Gastroesophageal sphincter (tissue), 3 donors: Measurements from ENCODE around the gene NECAP2.

Experiments used
- POLR2A ChIP-seq, 2 donors: fragments of 450-650 bp; IDR thresholded peaks; one replicate each; pipeline ENCODE4 v1.6.1; 2017; ENCODE audit warnings: antibody characterized with exemption in 2 of 2, mild to moderate bottlenecking in 2 of 2, moderate library complexity in 1 of 2
- POLR2AphosphoS5 ChIP-seq: sonication (generic); formaldehyde crosslinking; IDR thresholded peaks from one replicate; pipeline ENCODE4 v1.6.1; 2017; ENCODE audit warnings: antibody characterized with exemption
- TF ChIP-seq, protein P1 (sequence below), 4 experiments: fragments of 200-600 bp in 2 of 4; fragments of 450-650 bp in 2 of 4; sonication (generic) in 1 of 4; IDR thresholded peaks; one replicate each; pipeline ENCODE4 v1.5.1; 2017 to 2019; ENCODE audit warnings: antibody characterized with exemption in 4 of 4, mild to moderate bottlenecking in 2 of 4, moderate library complexity in 2 of 4

DNA sequence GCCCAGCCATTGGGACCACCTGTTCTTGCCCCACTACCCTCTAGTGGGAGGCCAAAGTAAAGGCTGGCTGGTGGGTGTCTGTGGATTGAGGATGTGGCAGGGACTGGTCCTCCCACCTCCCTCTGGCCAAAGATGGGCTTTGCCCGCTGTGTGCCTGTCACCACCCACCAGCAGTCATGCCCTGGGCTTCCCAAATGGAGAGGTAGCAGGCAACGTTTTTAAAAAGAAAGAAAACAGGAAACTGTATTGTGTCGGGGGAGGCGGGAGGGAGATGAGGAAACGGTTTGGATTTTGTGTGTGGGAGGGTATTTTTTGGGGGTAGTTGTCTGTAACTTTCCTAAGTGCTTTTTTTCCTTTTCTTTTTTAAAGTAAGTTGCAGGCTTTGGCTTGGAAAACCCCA, 43.4 kb upstream of the NECAP2 start:
- TF ChIP-seq, protein P1, sequence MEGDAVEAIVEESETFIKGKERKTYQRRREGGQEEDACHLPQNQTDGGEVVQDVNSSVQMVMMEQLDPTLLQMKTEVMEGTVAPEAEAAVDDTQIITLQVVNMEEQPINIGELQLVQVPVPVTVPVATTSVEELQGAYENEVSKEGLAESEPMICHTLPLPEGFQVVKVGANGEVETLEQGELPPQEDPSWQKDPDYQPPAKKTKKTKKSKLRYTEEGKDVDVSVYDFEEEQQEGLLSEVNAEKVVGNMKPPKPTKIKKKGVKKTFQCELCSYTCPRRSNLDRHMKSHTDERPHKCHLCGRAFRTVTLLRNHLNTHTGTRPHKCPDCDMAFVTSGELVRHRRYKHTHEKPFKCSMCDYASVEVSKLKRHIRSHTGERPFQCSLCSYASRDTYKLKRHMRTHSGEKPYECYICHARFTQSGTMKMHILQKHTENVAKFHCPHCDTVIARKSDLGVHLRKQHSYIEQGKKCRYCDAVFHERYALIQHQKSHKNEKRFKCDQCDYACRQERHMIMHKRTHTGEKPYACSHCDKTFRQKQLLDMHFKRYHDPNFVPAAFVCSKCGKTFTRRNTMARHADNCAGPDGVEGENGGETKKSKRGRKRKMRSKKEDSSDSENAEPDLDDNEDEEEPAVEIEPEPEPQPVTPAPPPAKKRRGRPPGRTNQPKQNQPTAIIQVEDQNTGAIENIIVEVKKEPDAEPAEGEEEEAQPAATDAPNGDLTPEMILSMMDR (IDR thresholded peaks at IDR 0.05) = no peak
- no peak for TF ChIP-seq POLR2AphosphoS5
- TF ChIP-seq POLR2A (IDR thresholded peaks at IDR 0.05) = no peak
